A549 (cell line): Measurements from ENCODE around the gene TUBB2A.

Source experiments
- CBX8 ChIP-seq: fragments of 200-600 bp; sonication (generic); IDR thresholded peaks from 2 replicates; pipeline ENCODE4 v1.6.1; 2016
- POLR2A ChIP-seq: IDR thresholded peaks from 2 replicates; pipeline ENCODE4 v1.6.1; 2012; ENCODE audit warnings: mild to moderate bottlenecking, low read length
- ZNF302 ChIP-seq: fragments of 250-450 bp; sonication (Bioruptor Pico); IDR thresholded peaks from 2 replicates; pipeline ENCODE4 v1.9.0; 2021; ENCODE audit warnings: inconsistent platforms, mild to moderate bottlenecking, moderate library complexity
- TF ChIP-seq, protein P1 (sequence below): fragments of >200 bp; sonication (Bioruptor Twin); formaldehyde crosslinking; IDR thresholded peaks from 3 replicates; pipeline ENCODE4 v1.5.1; 2016

DNA sequence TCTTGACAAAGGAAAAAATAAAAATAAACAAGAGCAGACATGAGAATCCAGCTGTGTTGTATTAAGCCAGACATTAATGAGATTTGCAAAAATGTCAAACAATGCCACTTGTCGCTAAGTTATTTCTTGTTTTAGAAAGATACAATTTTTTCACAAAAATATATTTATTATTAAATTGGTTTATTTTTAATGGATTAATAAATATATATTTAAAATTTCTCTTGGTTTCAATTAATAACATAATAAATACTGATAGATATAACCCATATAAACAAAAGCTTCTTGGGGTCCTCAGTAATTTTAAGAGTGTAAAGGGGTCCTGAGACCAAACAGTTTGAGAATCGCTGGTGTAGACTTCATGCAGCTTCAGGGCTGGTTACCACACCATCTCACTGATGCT is 44.0 kb upstream of the TUBB2A start:
- TF ChIP-seq, protein P1, sequence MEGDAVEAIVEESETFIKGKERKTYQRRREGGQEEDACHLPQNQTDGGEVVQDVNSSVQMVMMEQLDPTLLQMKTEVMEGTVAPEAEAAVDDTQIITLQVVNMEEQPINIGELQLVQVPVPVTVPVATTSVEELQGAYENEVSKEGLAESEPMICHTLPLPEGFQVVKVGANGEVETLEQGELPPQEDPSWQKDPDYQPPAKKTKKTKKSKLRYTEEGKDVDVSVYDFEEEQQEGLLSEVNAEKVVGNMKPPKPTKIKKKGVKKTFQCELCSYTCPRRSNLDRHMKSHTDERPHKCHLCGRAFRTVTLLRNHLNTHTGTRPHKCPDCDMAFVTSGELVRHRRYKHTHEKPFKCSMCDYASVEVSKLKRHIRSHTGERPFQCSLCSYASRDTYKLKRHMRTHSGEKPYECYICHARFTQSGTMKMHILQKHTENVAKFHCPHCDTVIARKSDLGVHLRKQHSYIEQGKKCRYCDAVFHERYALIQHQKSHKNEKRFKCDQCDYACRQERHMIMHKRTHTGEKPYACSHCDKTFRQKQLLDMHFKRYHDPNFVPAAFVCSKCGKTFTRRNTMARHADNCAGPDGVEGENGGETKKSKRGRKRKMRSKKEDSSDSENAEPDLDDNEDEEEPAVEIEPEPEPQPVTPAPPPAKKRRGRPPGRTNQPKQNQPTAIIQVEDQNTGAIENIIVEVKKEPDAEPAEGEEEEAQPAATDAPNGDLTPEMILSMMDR = no peak
- no peak for TF ChIP-seq CBX8
- no peak for TF ChIP-seq POLR2A
- no peak for TF ChIP-seq ZNF302 (CRISPR knock-in tag)
